ENCODE results near the gene COASY. TPM values are rescaled to one million over a fixed set of nuclear protein-coding genes. Genes with fewer than 3 reads are reported as not detected.
"Not testable (repeated sequence)": the region's sequence is repeated elsewhere in the genome, so short reads cannot be mapped to it uniquely, and the experiment has no call there.

Gene COASY
- total RNA-seq, 1 donor from 2014 or later = 93.1 TPM

GRCh38 chr17:42536372-42537155 is 25.4 kb upstream of the COASY start:
- DNase-seq (ENCODE audit: low spot score) = peak; percentile 76
- H3K27ac Mint-ChIP-seq = peak overlapping the region; percentile 88
- no peaks in the 10 kb centered on the region for H3K9me3 Mint-ChIP-seq
- intact Hi-C loops (cut with micrococcal nuclease) = loop anchor here (1.0 kb wide), 3 partner anchors 18 to 73 kb away; partner anchors contain the start of genes PSMC3IP, RETREG3 and TUBG1
- peak overlapping the region; percentile 90 for H3K4me3 Mint-ChIP-seq
- H3K36me3 Mint-ChIP-seq (ENCODE audit: low read depth) = peaks cover 8% of the 10 kb centered on the region
- H3K4me1 Mint-ChIP-seq (ENCODE audit: low read depth) = peaks cover 33% of the 10 kb centered on the region
- H3K27me3 Mint-ChIP-seq (ENCODE audit: insufficient read depth) = peaks cover 15% of the 10 kb centered on the region

- H3K9me3 Mint-ChIP-seq = no peaks in the 10 kb centered on the region
- H3K4me3 Mint-ChIP-seq = peak overlapping the region; percentile 90
- H3K27ac Mint-ChIP-seq = no peak overlapping the region
- DNase-seq (ENCODE audit: low spot score) = no peak
- intact Hi-C loops (cut with micrococcal nuclease) = no loop called here
- H3K4me1 Mint-ChIP-seq (ENCODE audit: low read depth) = peaks cover 31% of the 10 kb centered on the region
- peaks cover 12% of the 10 kb centered on the region for H3K27me3 Mint-ChIP-seq (ENCODE audit: insufficient read depth)
- peaks cover 8% of the 10 kb centered on the region for H3K36me3 Mint-ChIP-seq (ENCODE audit: low read depth)
Observed at GRCh38 chr17:42537156-42537805, 24.7 kb upstream of the COASY start.

GRCh38 chr17:42537826-42538451 is 24.0 kb upstream of the COASY start:
- H3K36me3 Mint-ChIP-seq (ENCODE audit: low read depth) = peaks cover 9% of the 10 kb centered on the region
- peak overlapping the region; percentile 62 for H3K4me3 Mint-ChIP-seq
- peaks cover 31% of the 10 kb centered on the region for H3K4me1 Mint-ChIP-seq (ENCODE audit: low read depth)
- H3K9me3 Mint-ChIP-seq = no peaks in the 10 kb centered on the region
- H3K27me3 Mint-ChIP-seq (ENCODE audit: insufficient read depth) = peaks cover 10% of the 10 kb centered on the region
- peak overlapping the region; percentile 24 for H3K27ac Mint-ChIP-seq
- intact Hi-C loops (cut with micrococcal nuclease) = no loop called here
- no peak for DNase-seq (ENCODE audit: low spot score)

- H3K9me3 Mint-ChIP-seq = no peaks in the 10 kb centered on the region
- peaks cover 31% of the 10 kb centered on the region for H3K4me1 Mint-ChIP-seq (ENCODE audit: low read depth)
- intact Hi-C loops (cut with micrococcal nuclease) = no loop called here
- H3K4me3 Mint-ChIP-seq = no peak overlapping the region
- H3K27me3 Mint-ChIP-seq (ENCODE audit: insufficient read depth) = peaks cover 7% of the 10 kb centered on the region
- peaks cover 9% of the 10 kb centered on the region for H3K36me3 Mint-ChIP-seq (ENCODE audit: low read depth)
- DNase-seq (ENCODE audit: low spot score) = no peak
- H3K27ac Mint-ChIP-seq = no peak overlapping the region
Observed at GRCh38 chr17:42538482-42538881, 23.5 kb upstream of the COASY start.

- intact Hi-C loops (cut with micrococcal nuclease); H3K27ac Mint-ChIP-seq; DNase-seq (ENCODE audit: low spot score); H3K36me3 Mint-ChIP-seq (ENCODE audit: low read depth); H3K27me3 Mint-ChIP-seq (ENCODE audit: insufficient read depth); H3K9me3 Mint-ChIP-seq: not testable (repeated sequence)
- Mint-ChIP-seq H3K4me3 (peak overlapping the region; percentile 15), H3K4me1 (ENCODE audit: low read depth) (peaks cover 27% of the 10 kb centered on the region)
Observed at GRCh38 chr17:42540558-42540957, 21.4 kb upstream of the COASY start.

GRCh38 chr17:42541041-42541833 is 20.7 kb upstream of the COASY start:
- Mint-ChIP-seq H3K4me1 (ENCODE audit: low read depth) (peaks cover 24% of the 10 kb centered on the region), H3K9me3 (no peaks in the 10 kb centered on the region), H3K4me3 (peak overlapping the region; percentile 59), H3K36me3 (ENCODE audit: low read depth) (peaks cover 7% of the 10 kb centered on the region), H3K27ac (peak overlapping the region; percentile 57), H3K27me3 (ENCODE audit: insufficient read depth) (no peaks in the 10 kb centered on the region)
- intact Hi-C loops (cut with micrococcal nuclease) = no loop called here
- no peak for DNase-seq (ENCODE audit: low spot score)

GRCh38 chr17:42543190-42544079 is 18.5 kb upstream of the COASY start:
- H3K27ac Mint-ChIP-seq = no peak overlapping the region
- no peaks in the 10 kb centered on the region for H3K27me3 Mint-ChIP-seq (ENCODE audit: insufficient read depth)
- peaks cover 13% of the 10 kb centered on the region for H3K4me1 Mint-ChIP-seq (ENCODE audit: low read depth)
- no peak overlapping the region for H3K4me3 Mint-ChIP-seq
- no peaks in the 10 kb centered on the region for H3K9me3 Mint-ChIP-seq
- intact Hi-C loops (cut with micrococcal nuclease) = no loop called here
- H3K36me3 Mint-ChIP-seq (ENCODE audit: low read depth) = peaks cover 5% of the 10 kb centered on the region
- no peak for DNase-seq (ENCODE audit: low spot score)

GRCh38 chr17:42544874-42545283 is 17.1 kb upstream of the COASY start:
- peaks cover 21% of the 10 kb centered on the region for H3K4me1 Mint-ChIP-seq (ENCODE audit: low read depth)
- H3K36me3 Mint-ChIP-seq (ENCODE audit: low read depth) = peaks cover 5% of the 10 kb centered on the region
- H3K27ac Mint-ChIP-seq = no peak overlapping the region
- intact Hi-C loops (cut with micrococcal nuclease) = no loop called here
- no peak overlapping the region for H3K4me3 Mint-ChIP-seq
- H3K9me3 Mint-ChIP-seq = no peaks in the 10 kb centered on the region
- no peaks in the 10 kb centered on the region for H3K27me3 Mint-ChIP-seq (ENCODE audit: insufficient read depth)
- no peak for DNase-seq (ENCODE audit: low spot score)

GRCh38 chr17:42545755-42546505 is 16.0 kb upstream of the COASY start:
- H3K27ac Mint-ChIP-seq; H3K4me3 Mint-ChIP-seq; H3K27me3 Mint-ChIP-seq (ENCODE audit: insufficient read depth); H3K9me3 Mint-ChIP-seq; H3K36me3 Mint-ChIP-seq (ENCODE audit: low read depth); DNase-seq (ENCODE audit: low spot score); intact Hi-C loops (cut with micrococcal nuclease): not testable (repeated sequence)
- H3K4me1 Mint-ChIP-seq (ENCODE audit: low read depth) = peaks cover 16% of the 10 kb centered on the region

- intact Hi-C loops (cut with micrococcal nuclease) = no loop called here
- H3K4me1 Mint-ChIP-seq (ENCODE audit: low read depth) = peaks cover 8% of the 10 kb centered on the region
- H3K4me3 Mint-ChIP-seq = no peak overlapping the region
- DNase-seq (ENCODE audit: low spot score) = no peak
- H3K27ac Mint-ChIP-seq = no peak overlapping the region
- peaks cover 6% of the 10 kb centered on the region for H3K36me3 Mint-ChIP-seq (ENCODE audit: low read depth)
- H3K9me3 Mint-ChIP-seq = no peaks in the 10 kb centered on the region
- no peaks in the 10 kb centered on the region for H3K27me3 Mint-ChIP-seq (ENCODE audit: insufficient read depth)
Observed at GRCh38 chr17:42547001-42547461, 14.9 kb upstream of the COASY start.

GRCh38 chr17:42547698-42548069 is 14.3 kb upstream of the COASY start:
- Mint-ChIP-seq H3K27ac (no peak overlapping the region), H3K27me3 (ENCODE audit: insufficient read depth) (no peaks in the 10 kb centered on the region)

More at GRCh38 chr17:42547698-42548069, 14.3 kb upstream of the COASY start:
- no peak overlapping the region for H3K4me3 Mint-ChIP-seq
- no peaks in the 10 kb centered on the region for H3K9me3 Mint-ChIP-seq
- DNase-seq (ENCODE audit: low spot score) = no peak
- peaks cover 6% of the 10 kb centered on the region for H3K36me3 Mint-ChIP-seq (ENCODE audit: low read depth)
- H3K4me1 Mint-ChIP-seq (ENCODE audit: low read depth) = peaks cover 8% of the 10 kb centered on the region
- intact Hi-C loops (cut with micrococcal nuclease) = no loop called here
